ENCODE results near the gene MRPL28. TPM values are rescaled to one million over a fixed set of nuclear protein-coding genes. Genes with fewer than 3 reads are reported as not detected.
"Not testable (repeated sequence)": the region's sequence is repeated elsewhere in the genome, so short reads cannot be mapped to it uniquely, and the experiment has no call there.

The MRPL28 gene
- total RNA-seq, 2 donors from 2014 or later: 77.9 to 97.7 TPM

DNA sequence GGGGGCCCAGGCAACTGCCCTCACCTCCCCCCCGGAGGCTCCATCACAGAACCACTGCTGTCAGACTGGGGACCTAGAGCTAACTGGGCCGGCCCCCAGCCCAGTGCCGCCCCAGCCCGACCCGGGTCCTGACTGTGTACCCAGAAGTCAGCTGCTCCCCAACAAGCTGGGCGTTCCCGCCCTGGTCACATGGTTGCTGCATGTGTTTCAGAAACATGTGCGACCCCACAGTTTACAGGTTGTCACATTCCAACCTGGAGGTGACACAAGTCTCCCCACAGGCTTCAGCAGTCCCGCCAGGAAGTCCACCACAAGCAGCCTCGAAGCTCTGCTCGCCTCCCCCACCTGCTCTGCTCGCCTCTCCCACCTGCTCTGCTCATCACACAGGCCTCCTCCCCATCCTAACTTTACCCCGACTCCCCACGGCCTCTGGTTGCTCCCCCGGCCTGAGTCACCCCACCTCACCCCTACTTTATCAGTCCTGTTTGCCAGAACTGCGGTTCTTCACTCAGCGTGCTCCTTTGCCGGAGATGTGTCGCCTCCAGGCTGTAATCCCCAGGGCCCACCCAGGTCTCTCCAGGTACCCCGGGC lies 968 bp downstream of the MRPL28 start:
- DNase-seq (ENCODE audit: low spot score in 2 of 2) (no peak), ATAC-seq (no peak)
- Mint-ChIP-seq H3K27ac (peak overlapping the region in 1 of 2 donors; percentile 94), H3K9me3 (no peaks in the 10 kb centered on the region), H3K36me3 (no peaks in the 10 kb centered on the region)

- no peak for ATAC-seq
- H3K27ac Mint-ChIP-seq: peak overlapping the region in 1 of 2 donors; percentile 94
- DNase-seq (ENCODE audit: low spot score in 2 of 2): no peak
- H3K9me3 Mint-ChIP-seq: no peaks in the 10 kb centered on the region
- H3K36me3 Mint-ChIP-seq: no peaks in the 10 kb centered on the region
These were observed 1.8 kb downstream of the MRPL28 start for GRCh38 chr16:368388-369158.

DNA sequence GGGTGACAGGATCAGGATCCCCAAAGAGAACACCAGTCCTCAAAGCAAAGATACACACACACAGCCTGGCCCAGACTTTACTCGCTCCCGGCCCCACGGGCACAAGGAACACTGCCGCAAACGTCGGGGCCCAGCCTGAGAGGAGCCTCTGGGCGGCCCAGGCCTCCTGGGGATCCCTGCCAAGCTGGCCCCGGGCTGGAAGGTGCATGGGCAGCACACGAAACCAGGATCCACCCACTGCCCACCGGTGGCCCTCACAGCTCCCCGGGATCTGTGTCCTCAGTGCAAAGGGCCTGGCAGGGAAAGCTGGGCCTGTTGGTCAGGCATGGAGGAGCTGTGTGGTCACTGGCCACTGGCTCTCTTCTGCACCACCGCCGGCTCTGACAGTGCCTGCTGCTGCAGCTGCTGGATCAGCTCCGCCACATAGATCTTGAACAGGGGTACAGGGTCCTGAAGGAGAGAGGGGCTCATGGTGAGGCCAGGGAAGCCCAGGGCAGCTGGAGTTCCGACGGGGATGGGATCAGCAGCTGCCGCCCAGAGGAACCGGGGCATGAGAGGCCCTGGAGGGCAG lies 2.9 kb downstream of the MRPL28 start:
- H3K9me3 Mint-ChIP-seq: no peaks in the 10 kb centered on the region
- ATAC-seq (no peak), DNase-seq (ENCODE audit: low spot score in 2 of 2) (peak in 1 of 2 donors; percentile 57)
- H3K36me3 Mint-ChIP-seq: no peaks in the 10 kb centered on the region
- H3K27ac Mint-ChIP-seq: no peak overlapping the region

- ATAC-seq: no peak
- DNase-seq (ENCODE audit: low spot score in 2 of 2): no peak
- H3K36me3 Mint-ChIP-seq: no peaks in the 10 kb centered on the region
- H3K27ac Mint-ChIP-seq: no peak overlapping the region
- no peaks in the 10 kb centered on the region for H3K9me3 Mint-ChIP-seq
These were observed 3.9 kb downstream of the MRPL28 start for GRCh38 chr16:366476-366875.

- ATAC-seq (no peak), DNase-seq (ENCODE audit: low spot score in 2 of 2) (peak in 1 of 2 donors; percentile 55)
- Mint-ChIP-seq H3K36me3 (no peaks in the 10 kb centered on the region), H3K27ac (no peak overlapping the region), H3K9me3 (no peaks in the 10 kb centered on the region)
These were observed 5.5 kb downstream of the MRPL28 start for GRCh38 chr16:364595-365491.

DNA sequence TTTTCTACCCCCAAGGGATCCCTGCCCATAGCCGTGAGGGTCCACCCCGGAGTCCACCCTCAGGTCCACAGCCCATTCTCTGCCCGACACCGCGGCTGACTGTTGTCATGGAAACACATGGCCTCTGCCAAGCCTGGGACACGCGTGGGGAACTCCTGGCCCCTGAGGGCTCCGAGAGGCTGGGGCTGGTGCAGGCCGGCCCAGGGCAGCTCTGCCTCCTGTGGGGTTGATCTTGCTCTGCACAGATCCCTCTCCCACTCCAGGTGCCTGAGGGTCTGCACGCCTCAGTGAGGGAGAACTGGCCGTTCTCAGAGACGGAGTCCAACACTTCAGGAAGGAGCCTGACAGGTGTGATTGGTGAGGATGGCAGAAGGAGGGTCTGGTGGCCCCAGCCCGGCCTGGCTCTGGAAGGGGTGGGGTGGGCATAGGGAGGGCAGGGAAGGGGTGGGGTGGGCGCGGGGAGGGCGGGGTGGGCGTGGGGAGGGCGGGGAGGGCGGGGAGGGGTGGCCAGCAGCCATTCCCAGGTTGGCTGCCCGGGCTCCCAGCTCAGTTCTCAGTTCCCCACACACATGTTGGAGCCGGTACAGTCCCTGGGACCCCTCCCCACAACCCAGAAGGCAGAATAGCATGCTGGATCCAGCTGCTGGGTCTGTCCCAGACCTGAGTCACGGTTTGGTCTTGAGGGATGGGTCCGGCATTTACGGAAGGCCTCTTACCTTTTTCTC lies 6.4 kb downstream of the MRPL28 start:
- Mint-ChIP-seq H3K9me3 (no peaks in the 10 kb centered on the region), H3K27ac (no peak overlapping the region), H3K36me3 (no peaks in the 10 kb centered on the region)
- DNase-seq (ENCODE audit: low spot score in 2 of 2): no peak
- no peak for ATAC-seq

- H3K9me3 Mint-ChIP-seq: no peaks in the 10 kb centered on the region
- ATAC-seq (no peak), DNase-seq (ENCODE audit: low spot score in 2 of 2) (no peak)
- H3K36me3 Mint-ChIP-seq: no peaks in the 10 kb centered on the region
- no peak overlapping the region for H3K27ac Mint-ChIP-seq
These were observed 7.1 kb downstream of the MRPL28 start for GRCh38 chr16:363110-363765.

DNA sequence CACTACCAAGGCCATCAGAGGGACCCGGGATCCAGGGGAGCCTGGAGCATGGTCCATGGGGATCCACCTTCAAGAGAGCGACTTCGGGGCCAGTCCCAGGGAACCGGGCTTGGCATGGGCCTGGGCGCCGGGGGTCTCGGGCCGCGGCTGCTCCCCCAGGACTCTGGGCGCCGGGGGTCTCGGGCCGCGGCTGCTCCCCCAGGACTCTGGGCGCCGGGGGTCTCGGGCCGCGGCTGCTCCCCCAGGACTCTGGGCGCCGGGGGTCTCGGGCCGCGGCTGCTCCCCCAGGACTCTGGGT lies 7.7 kb downstream of the MRPL28 start:
- not testable (repeated sequence) for DNase-seq (ENCODE audit: low spot score in 2 of 2); H3K9me3 Mint-ChIP-seq; H3K36me3 Mint-ChIP-seq; H3K27ac Mint-ChIP-seq
- peak in 1 of 2 donors; percentile 9 for ATAC-seq

DNA sequence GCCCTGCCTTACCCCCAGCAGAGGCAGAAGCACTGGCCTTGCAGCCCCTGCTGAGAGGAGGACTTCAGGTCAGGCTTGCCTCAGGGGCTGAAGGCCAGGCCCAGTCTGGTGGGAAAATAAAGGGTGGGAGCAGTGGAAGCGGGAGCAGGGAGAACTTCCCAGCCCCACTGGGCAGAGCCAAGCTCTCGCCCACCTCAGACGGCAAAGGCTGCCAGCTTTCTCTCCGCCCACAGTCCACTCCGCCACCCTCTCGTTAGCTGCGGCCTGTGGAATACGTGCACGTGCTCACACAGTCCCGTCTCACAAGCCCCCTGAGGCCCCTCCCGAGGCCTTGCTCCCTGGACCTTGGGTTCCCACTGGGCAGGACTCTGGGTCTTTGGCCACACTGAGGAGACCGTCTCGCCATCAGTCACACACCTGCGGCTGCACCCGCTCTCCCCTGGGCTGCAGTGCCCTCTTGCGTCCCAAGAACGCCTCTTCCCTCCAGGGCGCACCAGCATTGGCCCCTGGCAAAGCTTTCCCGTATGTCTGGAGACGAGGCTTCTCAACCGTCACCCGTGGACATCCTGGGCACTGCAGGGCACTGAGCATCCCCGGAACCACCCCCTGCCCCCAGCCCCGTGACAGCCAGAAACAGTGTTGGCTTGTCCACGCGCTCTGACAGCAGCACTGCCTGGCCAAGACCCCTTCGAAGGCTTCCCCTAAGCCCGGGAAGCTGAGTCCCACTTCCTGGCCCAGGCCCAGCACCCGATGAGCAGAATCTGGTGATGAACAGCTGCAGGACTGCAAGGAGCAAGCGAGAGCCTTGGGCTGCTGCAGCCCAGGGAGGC lies 8.3 kb downstream of the MRPL28 start:
- no peaks in the 10 kb centered on the region for H3K36me3 Mint-ChIP-seq
- ATAC-seq: peak; percentile 92

GRCh38 chr16:361341-361871 lies 8.9 kb downstream of the MRPL28 start:
- no peak for DNase-seq (ENCODE audit: low spot score in 2 of 2)
- Mint-ChIP-seq H3K27ac (no peak overlapping the region), H3K9me3 (no peaks in the 10 kb centered on the region), H3K36me3 (no peaks in the 10 kb centered on the region)
- no peak for ATAC-seq

More for the DNA sequence above, 8.3 kb downstream of the MRPL28 start:
- DNase-seq (ENCODE audit: low spot score in 2 of 2): peak; percentile 74 to 77
- Mint-ChIP-seq H3K9me3 (no peaks in the 10 kb centered on the region), H3K27ac (no peak overlapping the region)

- H3K36me3 Mint-ChIP-seq: no peaks in the 10 kb centered on the region
- DNase-seq (ENCODE audit: low spot score in 2 of 2) (no peak), ATAC-seq (no peak)
- H3K27ac Mint-ChIP-seq: no peak overlapping the region
- no peaks in the 10 kb centered on the region for H3K9me3 Mint-ChIP-seq
These were observed 9.5 kb downstream of the MRPL28 start for GRCh38 chr16:360698-361336.

DNA sequence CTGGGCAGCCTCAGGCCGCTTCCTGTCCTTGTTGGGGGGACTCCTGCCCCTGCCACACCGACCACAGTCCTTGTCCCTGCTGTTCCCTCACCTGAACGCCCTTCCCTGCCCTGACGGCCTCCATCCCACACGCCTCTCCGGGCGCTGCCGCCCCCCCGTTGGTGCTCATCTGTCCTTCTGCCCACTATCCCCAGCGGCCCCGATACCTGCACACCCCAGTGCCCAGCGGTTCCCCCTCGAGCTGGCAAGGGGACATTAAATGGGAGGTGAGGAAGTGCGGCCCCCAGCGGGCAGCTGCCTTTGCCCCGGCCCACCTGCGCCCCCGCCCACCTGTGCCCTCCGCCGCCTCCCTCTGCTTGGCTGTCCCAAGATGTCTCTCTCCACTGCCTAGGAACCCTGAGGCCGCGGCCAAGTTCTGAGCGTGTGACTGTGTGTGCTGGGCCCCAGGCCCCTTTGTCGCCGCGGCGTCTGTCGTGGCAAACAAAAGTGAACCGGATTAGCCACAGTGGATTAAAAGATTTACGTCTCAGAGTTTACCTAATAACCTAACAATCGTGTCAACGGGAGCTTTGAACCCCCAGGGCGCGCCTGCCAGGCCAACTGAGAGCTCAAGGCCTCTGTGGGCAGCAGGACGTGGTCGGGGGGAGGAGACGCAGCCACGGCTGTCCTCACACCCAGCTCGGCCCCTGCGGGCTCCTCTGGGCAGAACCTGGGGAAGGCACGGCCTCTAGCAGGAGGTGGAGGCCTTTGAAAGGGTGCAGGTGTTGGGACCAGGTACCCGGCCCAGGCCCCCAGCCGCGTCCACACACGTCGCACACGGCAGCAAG lies 10.3 kb downstream of the MRPL28 start:
- no peak for ATAC-seq
- H3K9me3 Mint-ChIP-seq: no peaks in the 10 kb centered on the region
- H3K36me3 Mint-ChIP-seq: no peaks in the 10 kb centered on the region

DNA sequence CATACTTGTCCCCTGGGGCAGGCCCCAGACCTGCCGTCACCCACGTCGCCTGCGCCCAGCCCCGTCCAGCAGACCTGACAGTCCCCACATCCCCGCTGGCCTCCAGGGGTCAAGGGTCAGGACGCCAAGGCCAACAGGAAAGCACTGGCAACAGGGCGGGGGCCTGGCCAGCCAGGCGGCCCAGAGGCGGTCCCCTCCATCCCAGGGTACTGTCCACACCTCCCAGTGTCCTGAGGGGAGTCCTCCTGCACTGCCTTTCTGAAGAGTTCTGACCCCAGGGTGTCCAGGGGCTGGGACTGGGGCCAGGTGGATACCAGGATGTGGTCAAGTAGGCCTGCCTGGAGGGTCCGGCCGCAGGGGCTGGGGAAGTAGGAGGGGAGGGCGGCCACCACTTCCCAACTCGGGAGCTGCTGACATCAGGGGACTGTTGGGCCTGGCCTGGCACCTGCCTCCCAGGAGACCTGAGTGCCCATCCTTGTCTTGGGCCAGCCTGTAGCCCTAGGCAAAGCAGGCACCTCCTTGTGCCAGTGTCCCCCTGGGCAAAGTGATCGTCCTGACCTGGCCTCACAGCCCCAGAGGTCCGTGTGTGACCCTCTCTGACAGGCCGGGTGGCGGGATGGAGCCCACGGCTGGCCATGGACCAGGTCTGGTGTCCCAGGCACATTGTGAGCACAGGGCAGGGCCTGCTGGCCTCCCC lies 11.1 kb downstream of the MRPL28 start:
- no peaks in the 10 kb centered on the region for H3K36me3 Mint-ChIP-seq
- no peaks in the 10 kb centered on the region for H3K9me3 Mint-ChIP-seq
- no peak overlapping the region for H3K27ac Mint-ChIP-seq
- DNase-seq (ENCODE audit: low spot score in 2 of 2) (peak in 1 of 2 donors; percentile 56), ATAC-seq (no peak)

More for the DNA sequence above, 10.3 kb downstream of the MRPL28 start:
- peak in 1 of 2 donors; percentile 56 for DNase-seq (ENCODE audit: low spot score in 2 of 2)
- no peak overlapping the region for H3K27ac Mint-ChIP-seq
